Neuron (in vitro differentiated cells): ENCODE measurements around the gene LAPTM4A.

Experiments
- H2AFZ ChIP-seq: one replicate; pipeline ENCODE4 v1.6.1; 2013; ENCODE audit warnings: low read depth, mild to moderate bottlenecking, inconsistent platforms, low read length, moderate library complexity
- H3K27me3 ChIP-seq: one replicate; pipeline ENCODE4 v1.6.1; 2013; ENCODE audit warnings: low read length; ENCODE audit not compliant: insufficient read depth
- H3K36me3 ChIP-seq: one replicate; pipeline ENCODE4 v1.6.1; 2013; ENCODE audit warnings: low read length; ENCODE audit not compliant: insufficient read depth
- H3K4me1 ChIP-seq: one replicate; pipeline ENCODE4 v1.6.1; 2013; ENCODE audit warnings: low read length; ENCODE audit not compliant: insufficient read depth
- H3K4me3 ChIP-seq: 2 replicates; pipeline ENCODE4 v1.5.1; 2013; ENCODE audit warnings: mild to moderate bottlenecking, low read length, moderate library complexity
- H3K9me3 ChIP-seq: one replicate; pipeline ENCODE4 v1.6.1; 2013; ENCODE audit warnings: low read length

LAPTM4A gene

DNA sequence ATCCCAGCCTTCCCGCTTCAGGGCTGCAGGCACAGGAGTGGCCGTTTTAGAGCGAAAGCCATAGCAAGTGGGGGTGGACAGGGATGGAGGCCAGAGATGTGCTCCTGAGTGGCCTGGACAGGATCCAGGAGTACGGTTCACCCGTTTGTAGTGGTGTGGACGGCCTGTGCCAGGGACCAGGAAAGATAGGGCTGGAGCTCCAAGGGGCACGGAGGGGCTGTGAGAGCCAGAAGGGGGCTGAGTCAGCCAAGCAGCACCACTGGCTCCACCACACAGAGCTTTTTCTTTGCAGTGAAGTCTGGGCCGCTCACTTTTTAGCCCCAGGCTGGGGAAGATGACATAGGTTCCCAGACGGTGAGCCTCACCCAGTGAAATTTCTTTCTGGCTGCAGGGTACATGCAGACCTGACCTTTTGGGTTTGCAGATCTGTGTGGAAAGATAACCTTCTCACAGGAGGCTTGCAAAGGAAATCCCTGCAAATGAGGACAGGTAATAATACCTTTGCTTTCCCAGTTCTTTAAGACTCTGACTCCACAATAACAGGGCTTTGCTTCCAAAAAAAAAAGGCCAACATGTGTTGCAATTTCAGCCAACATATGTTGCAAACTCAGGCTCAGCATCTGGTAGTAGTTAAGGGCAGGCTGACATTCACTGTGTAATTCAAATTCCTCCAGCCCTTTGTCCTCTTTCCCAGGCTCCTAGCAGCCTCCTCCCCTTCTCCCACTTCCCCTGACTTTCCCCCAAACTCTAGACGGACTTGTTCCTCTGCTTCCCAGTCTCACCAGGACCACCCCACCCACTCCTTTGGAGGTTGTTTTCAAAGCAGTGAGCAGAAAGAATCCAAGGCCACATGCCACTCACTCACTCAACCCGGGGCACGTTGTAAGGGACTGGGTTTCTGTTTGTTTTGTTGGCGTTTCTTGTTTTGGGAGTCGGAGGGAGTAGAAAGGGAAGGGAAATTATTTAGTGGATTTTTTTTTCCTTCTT is 20.3 kb upstream of the LAPTM4A start:
- peak overlapping the region; percentile 6 for H3K4me3 ChIP-seq

DNA sequence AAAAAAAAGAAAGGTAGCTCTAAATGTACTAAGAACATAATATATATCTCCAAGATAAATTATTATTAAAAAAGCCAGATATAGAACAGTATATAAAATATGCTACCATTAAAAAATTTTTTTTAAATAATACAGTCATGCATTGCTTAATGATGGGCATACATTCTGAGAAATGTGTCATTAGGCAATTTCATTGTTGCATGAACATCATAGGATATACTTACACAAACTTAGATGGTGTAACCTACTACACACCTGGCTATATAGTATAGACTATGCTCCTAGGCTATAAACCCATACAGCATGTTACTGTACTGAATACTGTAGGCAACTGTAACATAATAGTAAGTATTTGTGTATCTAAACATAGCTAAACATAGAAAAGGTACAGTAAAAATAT is 18.3 kb upstream of the LAPTM4A start:
- peaks cover 19% of the 10 kb centered on the region for H3K4me1 ChIP-seq
- no peak overlapping the region for H2AFZ ChIP-seq
- H3K36me3 ChIP-seq, result no peaks in the 10 kb centered on the region
- peaks cover 2% of the 10 kb centered on the region for H3K9me3 ChIP-seq
- no peaks in the 10 kb centered on the region for H3K27me3 ChIP-seq
- H3K4me3 ChIP-seq, result no peak overlapping the region

More for the DNA sequence above, 20.3 kb upstream of the LAPTM4A start:
- no peaks in the 10 kb centered on the region for H3K36me3 ChIP-seq
- H2AFZ ChIP-seq, result peak overlapping the region; percentile 55
- no peaks in the 10 kb centered on the region for H3K9me3 ChIP-seq
- no peaks in the 10 kb centered on the region for H3K27me3 ChIP-seq
- peaks cover 17% of the 10 kb centered on the region for H3K4me1 ChIP-seq

DNA sequence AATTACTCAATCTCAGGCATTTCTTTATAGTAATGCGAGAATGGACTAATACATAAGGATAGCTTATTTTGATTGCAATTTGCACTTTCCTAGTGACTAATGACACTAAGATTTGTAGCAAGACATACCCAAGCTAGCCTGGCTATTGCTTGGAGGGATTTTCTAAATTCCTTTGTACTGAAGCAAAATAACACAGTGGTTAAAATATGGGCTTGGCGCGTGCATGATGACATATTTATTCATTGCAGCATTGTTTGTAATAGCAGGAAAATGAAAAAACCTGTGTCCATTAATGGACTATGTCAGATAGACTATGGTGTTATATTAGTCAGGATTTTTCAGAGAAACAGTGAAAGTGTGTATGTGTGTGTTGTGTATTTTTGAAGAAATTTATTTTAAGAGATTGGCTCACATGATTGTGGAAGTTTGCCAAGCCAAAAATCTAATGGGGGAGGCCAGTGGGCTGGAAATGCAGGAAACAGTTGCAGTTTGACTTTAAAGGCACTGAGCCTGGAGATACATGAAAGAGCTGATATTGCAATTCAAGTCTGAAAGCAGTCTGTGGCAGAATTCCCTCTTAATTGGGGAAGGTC is 16.7 kb upstream of the LAPTM4A start:
- H3K36me3 ChIP-seq, result no peaks in the 10 kb centered on the region
- peaks cover 2% of the 10 kb centered on the region for H3K9me3 ChIP-seq
- peaks cover 13% of the 10 kb centered on the region for H3K4me1 ChIP-seq
- H3K4me3 ChIP-seq, result no peak overlapping the region
- no peaks in the 10 kb centered on the region for H3K27me3 ChIP-seq
- no peak overlapping the region for H2AFZ ChIP-seq

DNA sequence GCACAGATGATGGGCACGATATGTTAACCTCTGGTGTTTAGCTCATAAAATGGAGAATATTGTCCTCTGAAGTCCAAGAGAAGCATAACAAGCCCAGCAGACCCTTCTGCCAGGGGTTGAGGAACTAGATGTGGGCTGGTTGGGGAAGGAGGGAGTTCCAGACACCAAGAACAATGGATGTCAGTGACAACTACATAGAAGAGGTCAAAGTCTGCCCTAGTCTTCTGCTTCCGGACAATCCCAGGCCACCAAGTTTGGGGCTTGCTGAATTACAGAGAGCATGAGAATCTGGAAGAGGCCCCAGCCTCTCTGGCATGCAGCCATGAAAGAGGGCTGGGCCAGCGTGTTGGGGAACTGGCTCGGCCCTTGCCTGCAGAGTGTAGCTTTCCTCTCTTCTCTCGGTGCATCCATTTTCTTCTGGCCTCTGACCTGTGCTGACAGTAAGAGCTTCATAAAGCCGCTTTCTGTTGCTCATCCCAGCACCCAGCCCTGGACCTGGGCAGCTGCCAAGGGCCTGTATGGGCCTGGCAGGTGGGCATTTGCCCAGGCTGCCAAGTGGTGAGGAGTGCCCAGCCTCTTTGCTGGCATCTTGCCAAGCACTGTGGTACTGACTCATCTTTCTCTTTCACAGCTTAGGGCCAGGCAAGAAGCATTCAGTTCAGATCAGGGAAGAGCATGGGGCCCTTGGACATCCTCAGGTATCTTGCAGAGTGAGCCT is 14.6 kb upstream of the LAPTM4A start:
- peaks cover 2% of the 10 kb centered on the region for H3K9me3 ChIP-seq
- H3K4me1 ChIP-seq, result peaks cover 2% of the 10 kb centered on the region
- H3K36me3 ChIP-seq, result no peaks in the 10 kb centered on the region
- no peaks in the 10 kb centered on the region for H3K27me3 ChIP-seq
- no peak overlapping the region for H3K4me3 ChIP-seq
- no peak overlapping the region for H2AFZ ChIP-seq

DNA sequence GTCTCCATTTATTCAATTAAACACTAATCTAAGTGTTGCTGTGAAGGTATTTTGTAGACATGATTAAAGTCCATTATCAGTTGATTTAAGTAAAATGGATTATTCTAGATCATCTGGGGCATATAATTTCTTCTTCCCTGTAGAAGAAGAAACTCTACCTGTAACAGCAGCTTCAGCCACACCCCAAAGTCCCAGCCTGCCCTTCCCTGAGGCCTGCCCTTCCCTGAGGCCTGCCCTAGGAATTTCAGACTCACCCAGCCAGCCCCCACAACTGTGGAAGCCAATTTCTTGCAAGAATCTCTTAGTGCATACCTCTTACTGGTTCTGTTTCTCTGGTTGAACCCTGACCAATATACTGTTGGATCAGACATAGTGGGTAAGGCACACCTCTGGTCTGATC is 13.4 kb upstream of the LAPTM4A start:
- H3K36me3 ChIP-seq, result no peaks in the 10 kb centered on the region
- H3K9me3 ChIP-seq, result peaks cover 2% of the 10 kb centered on the region
- H3K27me3 ChIP-seq, result no peaks in the 10 kb centered on the region
- H3K4me3 ChIP-seq, result no peak overlapping the region
- H2AFZ ChIP-seq, result no peak overlapping the region
- peaks cover 2% of the 10 kb centered on the region for H3K4me1 ChIP-seq

DNA sequence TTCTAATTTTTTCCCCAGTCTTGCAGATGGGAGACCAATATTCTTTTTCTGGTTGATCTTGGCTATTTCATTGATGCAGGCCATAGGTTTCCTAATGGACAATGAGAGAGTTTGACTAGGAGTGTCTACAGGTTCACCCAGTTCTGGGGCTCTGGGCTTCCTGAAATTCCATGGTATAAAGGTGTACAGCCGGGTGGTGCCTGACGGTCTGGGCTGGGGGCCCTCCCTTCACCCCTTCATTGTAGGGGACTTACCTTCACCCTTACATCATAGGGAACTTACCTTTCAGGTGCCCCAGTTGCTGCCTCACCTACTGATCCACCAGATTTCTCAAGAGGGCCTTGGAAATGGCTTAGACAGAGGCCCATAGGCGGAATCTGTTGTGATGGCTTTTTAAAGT is 13.0 kb upstream of the LAPTM4A start:
- Histone ChIP-seq H3K4me1 (peaks cover 2% of the 10 kb centered on the region), H3K4me3 (no peak overlapping the region), H2AFZ (no peak overlapping the region), H3K27me3 (no peaks in the 10 kb centered on the region), H3K36me3 (no peaks in the 10 kb centered on the region), H3K9me3 (peaks cover 2% of the 10 kb centered on the region)

DNA sequence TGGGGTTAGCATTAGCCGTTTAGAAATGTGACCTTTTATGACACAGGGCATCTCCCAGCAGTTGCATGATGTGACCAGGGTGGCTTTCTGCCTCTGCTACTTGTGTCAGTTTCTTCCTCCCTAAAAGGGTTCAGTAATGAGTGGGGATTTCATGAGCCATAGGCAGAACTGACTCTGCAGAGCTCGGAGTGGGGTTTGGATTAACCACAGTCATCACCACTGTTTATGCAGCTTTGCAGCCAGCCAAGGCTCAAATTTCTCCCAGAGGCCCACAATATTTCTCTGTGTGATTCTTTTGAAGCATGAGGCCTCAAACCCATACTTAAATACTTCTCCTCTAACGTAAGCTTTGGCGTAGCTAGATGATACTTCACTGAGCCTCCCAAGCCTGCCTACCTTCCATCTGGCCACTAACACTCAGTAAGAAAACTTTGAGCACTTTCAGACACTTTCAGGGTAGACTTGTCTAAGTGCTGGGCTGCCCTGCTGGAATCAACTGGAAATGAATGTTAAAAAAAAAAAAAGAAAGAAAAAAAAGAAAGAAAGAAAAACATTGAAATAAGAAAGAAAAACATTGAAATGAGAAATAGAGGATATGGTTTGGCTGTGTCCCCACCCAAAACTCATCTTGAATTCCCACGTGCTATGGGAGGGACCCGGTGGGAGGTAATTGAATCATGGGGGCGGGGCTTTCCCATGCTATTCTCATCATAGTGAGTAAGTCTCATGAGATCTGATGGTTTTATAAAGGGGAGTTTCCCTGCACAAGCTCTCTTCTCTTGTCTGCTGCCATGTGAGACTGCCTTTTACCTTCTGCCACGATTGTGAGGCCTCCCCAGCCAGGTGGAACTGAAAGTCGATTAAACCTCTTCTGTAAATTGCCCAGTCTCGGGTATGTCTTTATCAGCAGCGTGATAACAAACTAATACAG is 11.5 kb upstream of the LAPTM4A start:
- Histone ChIP-seq H3K4me1 (peaks cover 2% of the 10 kb centered on the region), H2AFZ (no peak overlapping the region), H3K9me3 (peaks cover 2% of the 10 kb centered on the region), H3K4me3 (no peak overlapping the region), H3K27me3 (no peaks in the 10 kb centered on the region), H3K36me3 (no peaks in the 10 kb centered on the region)

DNA sequence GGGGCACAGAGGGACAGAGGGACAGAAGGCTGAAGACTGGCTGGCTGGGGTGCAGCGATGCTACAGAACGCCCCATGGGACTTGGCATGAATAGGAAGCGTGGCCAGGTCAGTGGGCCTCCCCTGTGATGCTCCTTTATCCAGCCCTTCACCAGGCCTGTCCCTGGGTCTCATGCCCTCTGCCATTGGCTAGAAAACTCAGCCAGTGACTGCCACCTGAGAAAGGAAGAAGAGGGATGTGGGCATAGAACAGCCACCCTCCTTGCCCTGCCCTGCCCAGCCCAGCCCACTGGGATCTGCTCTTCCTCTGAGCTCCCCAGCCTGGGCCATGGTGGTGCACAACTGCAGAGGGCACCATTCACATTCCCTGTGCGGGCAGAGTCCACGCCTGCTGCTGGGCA is 10.5 kb upstream of the LAPTM4A start:
- H3K4me3 ChIP-seq, result no peak overlapping the region
- H3K36me3 ChIP-seq, result no peaks in the 10 kb centered on the region
- H3K9me3 ChIP-seq, result peaks cover 2% of the 10 kb centered on the region
- H2AFZ ChIP-seq, result no peak overlapping the region
- H3K27me3 ChIP-seq, result no peaks in the 10 kb centered on the region
- H3K4me1 ChIP-seq, result peaks cover 2% of the 10 kb centered on the region

DNA sequence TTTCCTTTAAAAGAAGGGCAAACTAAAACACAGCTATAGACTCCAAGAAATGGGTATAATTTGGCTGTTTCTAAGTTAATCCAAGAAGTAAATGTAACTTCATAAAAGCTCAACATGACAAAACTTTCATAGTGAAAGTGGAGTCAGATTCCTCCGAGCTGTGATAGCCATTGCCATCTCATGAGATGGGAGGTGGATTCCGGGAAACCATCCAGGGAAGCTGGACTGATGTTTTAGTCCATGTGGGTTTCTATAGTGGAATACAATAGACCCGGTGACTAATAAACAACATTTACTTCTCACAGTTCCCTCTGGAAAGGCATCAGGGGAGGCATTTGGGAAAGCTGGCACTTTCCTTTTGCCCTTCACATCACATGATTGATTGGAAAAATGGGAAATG is 10.0 kb upstream of the LAPTM4A start:
- Histone ChIP-seq H3K4me3 (no peak overlapping the region), H3K9me3 (peaks cover 2% of the 10 kb centered on the region), H3K27me3 (no peaks in the 10 kb centered on the region), H3K4me1 (peaks cover 2% of the 10 kb centered on the region), H3K36me3 (no peaks in the 10 kb centered on the region), H2AFZ (no peak overlapping the region)

DNA sequence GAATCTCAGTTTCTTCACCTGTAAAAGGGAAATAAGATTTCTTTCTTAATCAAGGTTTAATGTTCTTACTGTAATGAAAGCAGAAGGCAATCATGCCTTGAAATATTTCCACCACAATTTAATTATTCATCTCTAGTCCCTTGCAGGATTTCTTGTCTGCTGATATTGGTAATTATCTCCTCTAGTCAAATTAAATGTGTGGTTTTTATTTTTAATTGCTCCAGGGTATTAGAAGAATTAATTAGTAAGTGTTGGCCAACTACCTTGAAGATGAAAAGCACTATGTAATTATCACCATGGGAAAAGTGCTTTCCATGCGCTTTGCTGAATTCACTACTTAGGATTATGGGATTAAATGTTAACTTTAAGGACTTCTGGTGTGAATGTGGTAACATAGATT is 8.7 kb upstream of the LAPTM4A start:
- H3K9me3 ChIP-seq, result peaks cover 2% of the 10 kb centered on the region
- no peaks in the 10 kb centered on the region for H3K36me3 ChIP-seq
- no peak overlapping the region for H3K4me3 ChIP-seq
- H2AFZ ChIP-seq, result no peak overlapping the region
- no peaks in the 10 kb centered on the region for H3K4me1 ChIP-seq
- no peaks in the 10 kb centered on the region for H3K27me3 ChIP-seq

DNA sequence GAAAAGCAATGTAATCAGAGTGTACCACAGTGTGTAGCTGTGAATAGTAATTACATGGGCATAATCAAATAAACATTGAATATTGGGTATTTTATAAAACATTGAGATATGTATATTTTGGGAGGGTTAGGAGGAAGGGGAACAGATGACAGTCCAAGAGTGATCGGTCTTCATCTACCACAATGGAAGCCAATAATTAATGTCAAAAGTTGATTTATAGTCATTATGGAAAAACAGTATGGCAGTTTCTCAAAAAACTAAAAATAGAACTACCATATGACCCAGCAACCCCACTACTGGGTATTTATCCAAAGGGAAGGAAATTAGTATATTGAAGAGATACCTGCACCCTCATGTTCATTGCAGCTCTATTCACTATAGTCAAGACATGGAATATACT is 5.8 kb upstream of the LAPTM4A start:
- Histone ChIP-seq H3K4me3 (no peak overlapping the region), H2AFZ (no peak overlapping the region), H3K4me1 (peaks cover 6% of the 10 kb centered on the region), H3K36me3 (no peaks in the 10 kb centered on the region), H3K9me3 (no peaks in the 10 kb centered on the region), H3K27me3 (no peaks in the 10 kb centered on the region)

DNA sequence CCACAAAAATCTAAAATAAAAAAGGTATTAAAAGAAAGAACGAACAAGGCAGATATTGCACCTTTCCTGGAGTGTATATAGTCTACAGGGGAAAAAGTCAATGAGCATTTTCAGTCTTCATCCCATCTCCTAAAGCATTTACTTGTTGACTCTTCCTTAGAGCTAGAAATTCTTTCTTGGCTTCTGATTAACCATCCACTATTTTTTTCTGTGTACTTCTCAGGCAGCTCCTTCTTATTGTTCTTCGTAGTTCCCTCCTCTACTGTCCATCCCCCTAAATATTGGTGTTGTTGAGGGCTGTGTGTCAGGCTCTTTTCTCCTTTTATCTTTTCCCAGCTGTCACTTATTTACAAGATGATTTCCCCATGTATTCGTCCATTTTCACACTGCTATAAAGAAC is 3.5 kb upstream of the LAPTM4A start:
- Histone ChIP-seq H3K4me3 (no peak overlapping the region), H3K4me1 (peaks cover 6% of the 10 kb centered on the region), H3K36me3 (no peaks in the 10 kb centered on the region), H3K9me3 (no peaks in the 10 kb centered on the region), H2AFZ (no peak overlapping the region), H3K27me3 (no peaks in the 10 kb centered on the region)
